HCT116 (cell line): ENCODE results near the gene CDH4. TPM values are rescaled to one million over a fixed set of nuclear protein-coding genes. Genes with fewer than 3 reads are reported as not detected.

Experiments
- ATAC-seq: fragments of 200-7000 bp; cut with Tn5 transposase; 2 replicates; pipeline ENCODE4 v1.9.1; 2020; ENCODE audit warnings: mild to moderate bottlenecking, moderate library complexity
- BruUV-seq: library from RNA; stranded (reverse); fragments of 400-500 nt; replicated peaks from 2 replicates; lab custom pipeline; 2021; lab: Mats Ljungman, UMichigan
- CTCF ChIA-PET: fragments of 300-600 bp; sonication (Branson Sonifier 250); formaldehyde crosslinking; loops from one replicate; lab custom pipeline; 2021; ENCODE audit warnings: antibody characterized with exemption; lab: Charles Lee
- POLR2A ChIA-PET: fragments of 300-600, 350-600 bp; sonication (Branson Sonifier 250); formaldehyde crosslinking; loops from one replicate; lab custom pipeline; 2021; ENCODE audit warnings: antibody characterized with exemption; lab: Charles Lee
- RAD21 ChIA-PET, 2 experiments: fragments of 300-600 bp; sonication (Branson Sonifier 250); formaldehyde crosslinking; loops; one replicate each; lab custom pipeline; 2023; ENCODE audit warnings: low total read pairs in 2 of 2; ENCODE audit not compliant: uncharacterized antibody in 2 of 2, unreplicated experiment in 2 of 2, low non-redundant PET in 1 of 2; lab: Charles Lee
- DNase-seq: peaks from one replicate; pipeline ENCODE4 v3.0.0-alpha.2; 2010; ENCODE audit warnings: low read depth, low spot score
- H2AFZ ChIP-seq: fragments of 200-600 bp; shearing (Covaris generic), sonication (generic); 2 replicates; pipeline ENCODE4 v1.6.1; 2017; ENCODE audit warnings: low read depth, mixed run types, mixed read lengths, antibody characterized with exemption, low read length; ENCODE audit not compliant: poor library complexity, severe bottlenecking
- H3K27ac ChIP-seq: 2 replicates; pipeline ENCODE4 v1.5.1; 2012; ENCODE audit warnings: low read depth, low read length
- H3K27me3 ChIP-seq: fragments of 200-600 bp; sonication (generic); 2 replicates; pipeline ENCODE4 v1.6.1; 2016; ENCODE audit warnings: mixed run types, low read length, mixed read lengths; ENCODE audit not compliant: insufficient read depth
- H3K36me3 ChIP-seq, 2 experiments: fragments of 200-500 bp in 1 of 2; fragments of 200-600 bp in 1 of 2; sonication (Bioruptor generic) in 1 of 2; sonication (generic) in 1 of 2; 2 replicates each; pipeline versions ENCODE4 v1.5.1 to v1.6.1; 2014 to 2016; ENCODE audit warnings: low read length in 2 of 2, inconsistent platforms in 1 of 2, mixed read lengths in 1 of 2, mixed run types in 1 of 2; ENCODE audit not compliant: insufficient read depth in 2 of 2, control insufficient read depth in 1 of 2
- H3K4me1 ChIP-seq, 2 experiments: fragments of 200-600 bp in 1 of 2; sonication (generic) in 1 of 2; 2 replicates each; pipeline versions ENCODE4 v1.5.1 to v1.6.1; 2012 to 2017; ENCODE audit warnings: low read length in 2 of 2, inconsistent platforms in 1 of 2, mild to moderate bottlenecking in 1 of 2, mixed read lengths in 1 of 2, mixed run types in 1 of 2, moderate library complexity in 1 of 2; ENCODE audit not compliant: insufficient read depth in 2 of 2, control insufficient read depth in 1 of 2
- H3K4me2 ChIP-seq: fragments of 200-600 bp; sonication (generic); 2 replicates; pipeline ENCODE4 v1.6.1; 2017; ENCODE audit warnings: mixed run types, low read length, mixed read lengths
- H3K4me3 ChIP-seq, 2 experiments: fragments of 200-600 bp in 1 of 2; sonication (generic) in 1 of 2; replicated peaks in 1 of 2; 2 replicates each; pipeline ENCODE4 v1.5.1; 2011 to 2016; ENCODE audit warnings: low read length in 2 of 2, control low read depth in 1 of 2, low read depth in 1 of 2, mild to moderate bottlenecking in 1 of 2, mixed read lengths in 1 of 2, mixed run types in 1 of 2
- H3K79me2 ChIP-seq: fragments of 200-600 bp; sonication (generic); 2 replicates; pipeline ENCODE4 v1.6.1; 2017; ENCODE audit warnings: mild to moderate bottlenecking, mixed run types, low read length, moderate library complexity, mixed read lengths; ENCODE audit not compliant: insufficient read depth
- H3K9ac ChIP-seq: fragments of 200-600 bp; sonication (generic); 2 replicates; pipeline ENCODE4 v1.6.1; 2016; ENCODE audit warnings: low read length, mixed read lengths
- H3K9me2 ChIP-seq: fragments of 200-600 bp; sonication (generic), shearing (Covaris generic); 2 replicates; pipeline ENCODE4 v1.6.1; 2017; ENCODE audit warnings: mixed run types, mild to moderate bottlenecking, moderate library complexity; ENCODE audit not compliant: insufficient read depth
- H3K9me3 ChIP-seq, 2 experiments: fragments of 200-500 bp in 1 of 2; fragments of 200-600 bp in 1 of 2; sonication (Bioruptor generic) in 1 of 2; sonication (generic) in 1 of 2; 2 replicates each; pipeline ENCODE4 v1.6.1; 2014 to 2017; ENCODE audit warnings: low read length in 2 of 2, mixed read lengths in 2 of 2, inconsistent platforms in 1 of 2, low read depth in 1 of 2, mild to moderate bottlenecking in 1 of 2, mixed run types in 1 of 2, moderate library complexity in 1 of 2; ENCODE audit not compliant: control insufficient read depth in 1 of 2, insufficient read depth in 1 of 2
- H4K20me1 ChIP-seq: fragments of 200-600 bp; sonication (generic), shearing (Covaris generic); 2 replicates; pipeline ENCODE4 v1.6.1; 2017; ENCODE audit warnings: mixed run types, mild to moderate bottlenecking, moderate library complexity; ENCODE audit not compliant: insufficient read depth
- ATF3 ChIP-seq: IDR thresholded peaks from 2 replicates; pipeline ENCODE4 v1.6.1; 2012
- CBX3 ChIP-seq: IDR thresholded peaks from 2 replicates; pipeline ENCODE4 v1.6.1; 2012; ENCODE audit warnings: low read depth
- ELF1 ChIP-seq: IDR thresholded peaks from 2 replicates; pipeline ENCODE4 v1.6.1; 2012; ENCODE audit warnings: low read depth, borderline replicate concordance
- EZH2 ChIP-seq: fragments of 200-600 bp; sonication (generic); IDR thresholded peaks from 2 replicates; pipeline ENCODE4 v1.6.1; 2017; ENCODE audit warnings: antibody characterized with exemption, mixed run types
- EZH2phosphoT487 ChIP-seq: fragments of 200-600 bp; IDR thresholded peaks from 2 replicates; pipeline ENCODE4 v1.6.1; 2018; ENCODE audit warnings: antibody characterized with exemption, borderline replicate concordance
- JUND ChIP-seq: IDR thresholded peaks from 2 replicates; pipeline ENCODE4 v1.6.1; 2012
- MAX ChIP-seq: IDR thresholded peaks from 2 replicates; pipeline ENCODE4 v1.6.1; 2012
- POLR2A ChIP-seq: IDR thresholded peaks from 2 replicates; pipeline ENCODE4 v1.7.0; 2011; ENCODE audit warnings: borderline replicate concordance; ENCODE audit not compliant: insufficient read depth, insufficient read length; ENCODE audit errors: extremely low read depth
- REST ChIP-seq: IDR thresholded peaks from 2 replicates; pipeline ENCODE4 v1.6.1; 2012; ENCODE audit warnings: low read depth
- SP1 ChIP-seq: IDR thresholded peaks from 2 replicates; pipeline ENCODE4 v1.6.1; 2012; ENCODE audit warnings: low read depth
- SRF ChIP-seq: IDR thresholded peaks from 2 replicates; pipeline ENCODE4 v1.6.1; 2012; ENCODE audit warnings: low read depth
- TCF7L2 ChIP-seq: IDR thresholded peaks from 2 replicates; pipeline ENCODE4 v1.7.0; 2011; ENCODE audit warnings: borderline replicate concordance, inconsistent platforms; ENCODE audit not compliant: insufficient read depth, insufficient read length; ENCODE audit errors: extremely low read depth
- YY1 ChIP-seq: IDR thresholded peaks from 2 replicates; pipeline ENCODE4 v1.6.1; 2011; ENCODE audit warnings: low read length, low read depth, moderate library complexity, mild to moderate bottlenecking; ENCODE audit not compliant: insufficient replicate concordance; ENCODE audit errors: extremely low read depth
- ZBTB33 ChIP-seq: IDR thresholded peaks from 2 replicates; pipeline ENCODE4 v1.6.1; 2011; ENCODE audit warnings: mild to moderate bottlenecking, low read length, moderate library complexity; ENCODE audit not compliant: insufficient replicate concordance; ENCODE audit errors: extremely low read depth
- ZFX ChIP-seq: fragments of 450-650 bp; IDR thresholded peaks from 2 replicates; pipeline ENCODE4 v1.6.1; 2017
- ZNF274 ChIP-seq: fragments of 200-500 bp; sonication (Bioruptor generic); IDR thresholded peaks from 2 replicates; pipeline ENCODE4 v1.6.1; 2014; ENCODE audit warnings: mild to moderate bottlenecking, low read depth, low read length, inconsistent platforms
- intact Hi-C: fragments of 100-400 bp; cut with micrococcal nuclease; formaldehyde crosslinking; loops from 2 replicates; pipeline ENCODE4 v1.10.0; 2022
- total RNA-seq: library from RNA; stranded (reverse); gene quantifications from one replicate; pipeline ENCODE4 v1.2.1, GENCODE V29; 2021; ENCODE audit not compliant: unreplicated experiment

CDH4 gene
- total RNA-seq, 1 experiment from 2014 or later, result not detected

- TF ChIP-seq REST (no peak), EZH2 (no peak), YY1 (no peak), SRF (no peak), POLR2A (no peak), ATF3 (no peak), JUND (no peak), CBX3 (no peak)
Observed at GRCh38 chr20:61797200-61797599, 545.1 kb downstream of the CDH4 start (continued).

GRCh38 chr20:61797971-61798411 is 545.9 kb downstream of the CDH4 start:
- H3K9me2 ChIP-seq, result no peaks in the 10 kb centered on the region
- BruUV-seq, result no TSS peak
- RAD21 ChIA-PET, result no interaction called here
- CTCF ChIA-PET, result no interaction called here
- no peak overlapping the region for H2AFZ ChIP-seq
- H3K27me3 ChIP-seq, result peaks cover 5% of the 10 kb centered on the region; the same call in 1 of the 2 replicates
- no peaks in the 10 kb centered on the region for H3K36me3 ChIP-seq
- H3K4me3 ChIP-seq, result no peak overlapping the region
- DNase-seq, result no peak
- no peak for ATAC-seq
- no peak overlapping the region for H3K27ac ChIP-seq
- H3K9me3 ChIP-seq, result no peaks in the 10 kb centered on the region
- H3K4me1 ChIP-seq, result no peaks in the 10 kb centered on the region
- H3K79me2 ChIP-seq, result no peaks in the 10 kb centered on the region
- no peak overlapping the region for H3K4me2 ChIP-seq
- no peaks in the 10 kb centered on the region for H4K20me1 ChIP-seq
- POLR2A ChIA-PET, result no interaction called here
- intact Hi-C loops, result no loop called here
- no peak overlapping the region for H3K9ac ChIP-seq
- TF ChIP-seq ZFX, result no peak
- TF ChIP-seq EZH2phosphoT487, result no peak
- no peak for TF ChIP-seq REST
- TF ChIP-seq YY1, result no peak
- TF ChIP-seq ZNF274, result no peak
- no peak for TF ChIP-seq ZBTB33
- no peak for TF ChIP-seq TCF7L2
- no peak for TF ChIP-seq SRF
- no peak for TF ChIP-seq SP1
- no peak for TF ChIP-seq CBX3
- TF ChIP-seq MAX, result no peak
- no peak for TF ChIP-seq ELF1
